ENCODE measurements around the gene SCGB1C2. TPM values are rescaled to one million over a fixed set of nuclear protein-coding genes. Genes with fewer than 3 reads are reported as not detected.
A peak's percentile ranks its signal among the peaks of the same experiment; 100 is the strongest.

The SCGB1C2 gene
- total and polyA plus RNA-seq, 2 experiments from 2014 or later: not detected

DNA sequence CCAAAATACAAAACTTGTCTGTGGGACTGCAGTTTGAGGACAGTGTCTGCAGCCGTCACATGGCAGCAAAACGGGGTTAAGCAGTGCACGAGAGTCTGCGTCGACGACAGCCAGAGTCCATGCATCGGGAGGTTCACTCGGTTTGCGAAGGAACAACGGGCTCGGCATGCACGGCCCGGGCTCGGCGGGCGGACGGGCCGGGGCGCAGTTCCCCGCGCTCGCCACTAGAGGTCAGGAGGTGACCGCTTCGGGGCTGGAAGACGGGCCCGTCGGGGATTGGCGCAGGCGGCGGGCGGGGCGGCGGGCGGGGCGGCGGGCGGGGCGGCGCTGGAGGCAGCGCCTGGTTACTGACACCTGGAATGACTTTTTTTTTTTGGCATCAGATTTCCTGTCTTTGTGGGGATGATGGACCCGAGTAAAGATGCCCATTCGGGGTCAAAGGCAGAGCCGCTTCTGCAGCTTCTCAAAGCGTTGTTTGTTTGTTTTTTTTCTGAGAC lies 6.5 kb downstream of the SCGB1C2 start:
- in situ Hi-C loops (cut with MboI): no loop called here
- Histone ChIP-seq H3K9me2 (ENCODE audit: insufficient read depth) (no peaks in the 10 kb centered on the region), H3K36me3 (ENCODE audit: low read depth) (no peaks in the 10 kb centered on the region), H3K4me2 (ENCODE audit: unreplicated experiment) (peak overlapping the region; percentile 51), H3K4me1 (ENCODE audit: insufficient read depth) (no peaks in the 10 kb centered on the region), H3K9ac (no peak overlapping the region), H4K20me1 (ENCODE audit: insufficient read depth) (no peaks in the 10 kb centered on the region), H2AFZ (0 out of 2 replicates have a peak overlapping the region, but pooled peaks have one; percentile 59), H3K4me3 (no peak overlapping the region), H3K79me2 (ENCODE audit: insufficient read depth) (no peaks in the 10 kb centered on the region), H3K27me3 (replicated peaks; ENCODE audit: insufficient read depth) (no peaks in the 10 kb centered on the region), H3K9me3 (ENCODE audit: low read depth) (no peaks in the 10 kb centered on the region), H3K27ac (no peak overlapping the region), H3F3A (ENCODE audit: insufficient read depth) (0 out of 2 replicates have a peak, but pooled peaks cover 9% of the 10 kb centered on the region)
- peak; percentile 82 for DNase-seq
- no peak for TF ChIP-seq EZH2 (IDR thresholded peaks at IDR 0.05; ENCODE audit: insufficient read depth, poor library complexity, severe bottlenecking)
- no peak for TF ChIP-seq EZH2phosphoT487 (IDR thresholded peaks at IDR 0.05; ENCODE audit: insufficient read depth, low read depth)
- 1 to 3% methylated on average over 38 to 44 of the region's 44 CpGs for WGBS, 2 experiments (ENCODE audit: low coverage in 1 of 2, low lambda C conversion rate in 2 of 2, missing lambda C conversion rate in 2 of 2)

- H3K36me3 ChIP-seq (ENCODE audit: low read depth): no peaks in the 10 kb centered on the region
- 0 out of 2 replicates have a peak, but pooled peaks cover 9% of the 10 kb centered on the region for H3F3A ChIP-seq (ENCODE audit: insufficient read depth)
- no peaks in the 10 kb centered on the region for H3K79me2 ChIP-seq (ENCODE audit: insufficient read depth)
- H3K4me2 ChIP-seq (ENCODE audit: unreplicated experiment): no peak overlapping the region
- H4K20me1 ChIP-seq (ENCODE audit: insufficient read depth): no peaks in the 10 kb centered on the region
- DNase-seq: no peak
- H3K4me1 ChIP-seq (ENCODE audit: insufficient read depth): no peaks in the 10 kb centered on the region
- no peak overlapping the region for H2AFZ ChIP-seq
- H3K4me3 ChIP-seq: no peak overlapping the region
- H3K9me3 ChIP-seq (ENCODE audit: low read depth): no peaks in the 10 kb centered on the region
- TF ChIP-seq EZH2phosphoT487 (IDR thresholded peaks at IDR 0.05; ENCODE audit: insufficient read depth, low read depth) (no peak), EZH2 (IDR thresholded peaks at IDR 0.05; ENCODE audit: insufficient read depth, poor library complexity, severe bottlenecking) (no peak)
- no peak overlapping the region for H3K27ac ChIP-seq
- 51 to 55% methylated on average over 7 of the region's 7 CpGs for WGBS, 2 experiments (ENCODE audit: low coverage in 1 of 2, low lambda C conversion rate in 2 of 2, missing lambda C conversion rate in 2 of 2)
- no peaks in the 10 kb centered on the region for H3K9me2 ChIP-seq (ENCODE audit: insufficient read depth)
- H3K27me3 ChIP-seq (replicated peaks; ENCODE audit: insufficient read depth): no peaks in the 10 kb centered on the region
- in situ Hi-C loops (cut with MboI): no loop called here
- no peak overlapping the region for H3K9ac ChIP-seq
Measured at GRCh38 chr17:144936-145670, 7.7 kb downstream of the SCGB1C2 start.

GRCh38 chr17:145671-146541 lies 8.5 kb downstream of the SCGB1C2 start:
- whole genome bisulfite sequencing, 2 experiments (ENCODE audit: low coverage in 1 of 2, low lambda C conversion rate in 2 of 2, missing lambda C conversion rate in 2 of 2): 72 to 73% methylated on average over 16 of the region's 16 CpGs
- Histone ChIP-seq H3K9ac (no peak overlapping the region), H3K27me3 (replicated peaks; ENCODE audit: insufficient read depth) (no peaks in the 10 kb centered on the region), H3K27ac (no peak overlapping the region), H3K9me3 (ENCODE audit: low read depth) (no peaks in the 10 kb centered on the region), H3K4me1 (ENCODE audit: insufficient read depth) (no peaks in the 10 kb centered on the region), H2AFZ (no peak overlapping the region), H3K79me2 (ENCODE audit: insufficient read depth) (no peaks in the 10 kb centered on the region), H3K36me3 (ENCODE audit: low read depth) (no peaks in the 10 kb centered on the region), H3K4me3 (no peak overlapping the region), H3F3A (ENCODE audit: insufficient read depth) (0 out of 2 replicates have a peak, but pooled peaks cover 9% of the 10 kb centered on the region), H3K4me2 (ENCODE audit: unreplicated experiment) (no peak overlapping the region), H4K20me1 (ENCODE audit: insufficient read depth) (no peaks in the 10 kb centered on the region), H3K9me2 (ENCODE audit: insufficient read depth) (no peaks in the 10 kb centered on the region)
- TF ChIP-seq EZH2phosphoT487 (IDR thresholded peaks at IDR 0.05; ENCODE audit: insufficient read depth, low read depth) (no peak), EZH2 (IDR thresholded peaks at IDR 0.05; ENCODE audit: insufficient read depth, poor library complexity, severe bottlenecking) (no peak)
- DNase-seq: no peak
- in situ Hi-C loops (cut with MboI): no loop called here

DNA sequence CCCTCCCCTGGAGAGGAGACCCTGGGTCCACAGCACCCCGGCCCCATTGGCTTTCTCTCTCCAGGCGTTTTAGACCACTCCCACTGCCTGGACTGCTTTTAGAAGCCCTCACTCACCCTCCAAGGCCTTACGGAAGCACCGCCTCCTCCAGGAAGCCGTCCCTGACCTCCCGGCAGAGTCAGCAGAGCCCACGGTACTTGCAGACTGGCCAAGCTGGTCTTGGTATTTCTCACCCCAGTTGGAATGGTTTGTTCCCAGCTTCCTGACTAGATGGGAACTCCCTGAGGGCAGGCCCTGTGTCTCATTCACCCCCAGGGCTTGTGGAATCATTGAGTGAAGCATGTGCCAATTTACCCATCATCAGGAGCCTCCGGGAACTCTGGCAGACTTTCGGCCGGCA lies 9.2 kb downstream of the SCGB1C2 start:
- Histone ChIP-seq H3K4me3 (no peak overlapping the region), H3F3A (ENCODE audit: insufficient read depth) (0 out of 2 replicates have a peak, but pooled peaks cover 9% of the 10 kb centered on the region), H3K9ac (no peak overlapping the region), H3K36me3 (ENCODE audit: low read depth) (no peaks in the 10 kb centered on the region), H3K27me3 (replicated peaks; ENCODE audit: insufficient read depth) (no peaks in the 10 kb centered on the region), H3K27ac (no peak overlapping the region), H3K4me1 (ENCODE audit: insufficient read depth) (no peaks in the 10 kb centered on the region), H2AFZ (no peak overlapping the region), H3K9me3 (ENCODE audit: low read depth) (no peaks in the 10 kb centered on the region), H4K20me1 (ENCODE audit: insufficient read depth) (no peaks in the 10 kb centered on the region), H3K9me2 (ENCODE audit: insufficient read depth) (no peaks in the 10 kb centered on the region), H3K79me2 (ENCODE audit: insufficient read depth) (no peaks in the 10 kb centered on the region), H3K4me2 (ENCODE audit: unreplicated experiment) (no peak overlapping the region)
- in situ Hi-C loops (cut with MboI): no loop called here
- no peak for DNase-seq
- WGBS, 2 experiments (ENCODE audit: low coverage in 1 of 2, low lambda C conversion rate in 2 of 2, missing lambda C conversion rate in 2 of 2): 66 to 75% methylated on average over 10 of the region's 10 CpGs
- TF ChIP-seq EZH2phosphoT487 (IDR thresholded peaks at IDR 0.05; ENCODE audit: insufficient read depth, low read depth) (no peak), EZH2 (IDR thresholded peaks at IDR 0.05; ENCODE audit: insufficient read depth, poor library complexity, severe bottlenecking) (no peak)

All from GM23248 (cell line).